PFSK-1 (cell line): ENCODE results near the gene SH3BGRL2.

Source experiments
- FOXP2 ChIP-seq: optimal IDR thresholded peaks from 2 replicates; pipeline ENCODE3; 2011; ENCODE audit warnings: borderline replicate concordance, control low read depth, inconsistent platforms; ENCODE audit not compliant: insufficient read depth; ENCODE audit errors: extremely low read length, extremely low read depth
- POLR2AphosphoS5 ChIP-seq: IDR thresholded peaks from 2 replicates; pipeline ENCODE4 v1.6.1; 2012; ENCODE audit warnings: low read depth, mild to moderate bottlenecking, control low read depth, low read length, moderate library complexity
- REST ChIP-seq, 2 experiments: IDR thresholded peaks; 2 replicates each; pipeline versions ENCODE4 v1.6.1 to v1.8.0; 2011 to 2012; ENCODE audit warnings: low read depth in 2 of 2, low read length in 2 of 2, control low read depth in 1 of 2, inconsistent platforms in 1 of 2, mild to moderate bottlenecking in 1 of 2, moderate library complexity in 1 of 2; ENCODE audit not compliant: insufficient read depth in 1 of 2
- SIN3A ChIP-seq: IDR thresholded peaks from 2 replicates; pipeline ENCODE4 v1.6.1; 2012; ENCODE audit warnings: mild to moderate bottlenecking, low read length, moderate library complexity, borderline replicate concordance; ENCODE audit not compliant: insufficient read depth
- TAF1 ChIP-seq: IDR thresholded peaks from 2 replicates; pipeline ENCODE4 v1.6.1; 2012; ENCODE audit warnings: low read length, control low read depth, borderline replicate concordance; ENCODE audit not compliant: insufficient read depth

SH3BGRL2 gene

GRCh38 chr6:79604583-79605037 lies 26.5 kb upstream of the SH3BGRL2 start:
- TF ChIP-seq TAF1 (no peak), REST (IDR thresholded peaks at IDR 0.05; ENCODE audit: insufficient read depth in 1 of 2, low read depth in 2 of 2, low read length in 2 of 2) (no peak), SIN3A (no peak), FOXP2 (no peak), POLR2AphosphoS5 (no peak)

GRCh38 chr6:79605061-79605460 lies 26.1 kb upstream of the SH3BGRL2 start:
- no peak for TF ChIP-seq REST (IDR thresholded peaks at IDR 0.05; ENCODE audit: insufficient read depth in 1 of 2, low read depth in 2 of 2, low read length in 2 of 2)
- no peak for TF ChIP-seq SIN3A
- TF ChIP-seq FOXP2: no peak
- TF ChIP-seq TAF1: no peak
- no peak for TF ChIP-seq POLR2AphosphoS5

GRCh38 chr6:79605968-79606764 lies 25.0 kb upstream of the SH3BGRL2 start:
- no peak for TF ChIP-seq POLR2AphosphoS5
- no peak for TF ChIP-seq FOXP2
- no peak for TF ChIP-seq REST (IDR thresholded peaks at IDR 0.05; ENCODE audit: insufficient read depth in 1 of 2, low read depth in 2 of 2, low read length in 2 of 2)
- no peak for TF ChIP-seq SIN3A
- TF ChIP-seq TAF1: no peak

GRCh38 chr6:79607000-79607399 lies 24.1 kb upstream of the SH3BGRL2 start:
- TF ChIP-seq SIN3A: no peak
- TF ChIP-seq REST (IDR thresholded peaks at IDR 0.05; ENCODE audit: insufficient read depth in 1 of 2, low read depth in 2 of 2, low read length in 2 of 2): no peak
- no peak for TF ChIP-seq POLR2AphosphoS5
- TF ChIP-seq TAF1: no peak
- no peak for TF ChIP-seq FOXP2
